Breast epithelium (tissue), 4 donors: ENCODE measurements around the gene TMOD4. TPM values are rescaled to one million over a fixed set of nuclear protein-coding genes. Genes with fewer than 3 reads are reported as not detected.
A peak's percentile ranks its signal among the peaks of the same experiment; 100 is the strongest.

Source experiments
- DNase-seq, 2 donors: peaks; one replicate each; pipeline ENCODE4 v3.0.0-alpha.2; 2019; ENCODE audit warnings: low spot score in 2 of 2
- H3K27ac ChIP-seq, 2 donors: fragments of 200-600 bp; sonication (generic) in 1 of 2; one replicate each; pipeline ENCODE4 v1.5.1; 2016 to 2019; ENCODE audit warnings: mild to moderate bottlenecking in 1 of 2
- H3K27me3 ChIP-seq, 2 donors: fragments of 200-600 bp; sonication (generic) in 1 of 2; one replicate each; pipeline versions ENCODE4 v1.5.1 to v1.6.0; 2017 to 2019; ENCODE audit warnings: control low read depth in 1 of 2, mild to moderate bottlenecking in 1 of 2
- H3K36me3 ChIP-seq: fragments of 200-600 bp; one replicate; pipeline ENCODE4 v1.5.1; 2019
- H3K4me1 ChIP-seq, 2 donors: fragments of 200-600 bp; sonication (generic); one replicate each; pipeline ENCODE4 v1.5.1; 2016 to 2019; ENCODE audit warnings: control low read depth in 1 of 2
- H3K4me3 ChIP-seq, 3 donors: fragments of 200-600 bp; sonication (generic); 1 replicate in 2 of 3; 2 replicates in 1 of 3; pipeline ENCODE4 v1.5.1; 2016 to 2019; ENCODE audit warnings: mild to moderate bottlenecking in 3 of 3, moderate library complexity in 2 of 3
- H3K9me3 ChIP-seq, 2 donors: fragments of 200-600 bp; sonication (generic) in 1 of 2; one replicate each; pipeline ENCODE4 v1.5.1; 2016 to 2019; ENCODE audit warnings: control low read depth in 1 of 2
- POLR2A ChIP-seq: fragments of 450-650 bp; IDR thresholded peaks from one replicate; pipeline ENCODE4 v1.6.1; 2016; ENCODE audit warnings: antibody characterized with exemption, mild to moderate bottlenecking, moderate library complexity
- POLR2AphosphoS5 ChIP-seq, 3 donors: sonication (generic); formaldehyde crosslinking; IDR thresholded peaks; one replicate each; pipeline ENCODE4 v1.6.1; 2017; ENCODE audit warnings: antibody characterized with exemption in 3 of 3
- intact Hi-C: fragments of 100-400 bp; cut with DNase I; formaldehyde crosslinking; loops from one replicate; pipeline ENCODE4 v1.15.1; 2023; ENCODE audit warnings: low total_unique reads
- total RNA-seq, 3 donors: library from RNA; depleted of rRNA; stranded (reverse); fragments of >200 nt; gene quantifications; one replicate each; pipeline ENCODE4 v1.1.0, GENCODE V29; 2016
- TF ChIP-seq, protein P1 (sequence below), 3 donors: fragments of 450-650 bp; IDR thresholded peaks; one replicate each; pipeline ENCODE4 v1.5.1; 2016 to 2017; ENCODE audit warnings: antibody characterized with exemption in 3 of 3, mild to moderate bottlenecking in 3 of 3, moderate library complexity in 3 of 3

The TMOD4 gene
- total RNA-seq, 3 donors from 2014 or later, result 0.73 TPM; not detected in 2

DNA sequence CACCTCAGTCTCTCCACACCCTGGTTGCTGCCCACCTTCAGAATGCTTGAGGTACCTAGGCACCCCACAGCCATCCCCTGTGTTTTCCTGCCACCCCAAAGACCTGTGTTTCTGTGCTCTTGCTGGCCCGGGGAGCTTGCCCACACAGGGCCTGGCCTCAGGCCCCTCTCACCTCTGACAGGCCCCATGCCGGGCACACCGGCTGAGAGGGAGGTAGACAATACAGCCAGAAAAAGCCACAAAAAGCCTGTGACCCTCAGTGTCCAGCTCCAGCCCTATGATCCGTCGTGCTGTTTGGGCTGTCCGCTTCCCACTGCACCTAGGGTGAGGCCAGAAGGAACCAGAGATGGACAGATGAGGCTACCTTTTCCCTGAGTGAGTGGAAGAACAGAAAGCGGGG lies 40.8 kb downstream of the TMOD4 start:
- Histone ChIP-seq H3K9me3 (no peaks in the 10 kb centered on the region), H3K4me1 (no peaks in the 10 kb centered on the region), H3K27ac (no peak overlapping the region), H3K27me3 (no peaks in the 10 kb centered on the region), H3K36me3 (no peaks in the 10 kb centered on the region), H3K4me3 (no peak overlapping the region)
- TF ChIP-seq POLR2A (no peak), POLR2AphosphoS5 (IDR thresholded peaks at IDR 0.05) (no peak)
- TF ChIP-seq, protein P1, sequence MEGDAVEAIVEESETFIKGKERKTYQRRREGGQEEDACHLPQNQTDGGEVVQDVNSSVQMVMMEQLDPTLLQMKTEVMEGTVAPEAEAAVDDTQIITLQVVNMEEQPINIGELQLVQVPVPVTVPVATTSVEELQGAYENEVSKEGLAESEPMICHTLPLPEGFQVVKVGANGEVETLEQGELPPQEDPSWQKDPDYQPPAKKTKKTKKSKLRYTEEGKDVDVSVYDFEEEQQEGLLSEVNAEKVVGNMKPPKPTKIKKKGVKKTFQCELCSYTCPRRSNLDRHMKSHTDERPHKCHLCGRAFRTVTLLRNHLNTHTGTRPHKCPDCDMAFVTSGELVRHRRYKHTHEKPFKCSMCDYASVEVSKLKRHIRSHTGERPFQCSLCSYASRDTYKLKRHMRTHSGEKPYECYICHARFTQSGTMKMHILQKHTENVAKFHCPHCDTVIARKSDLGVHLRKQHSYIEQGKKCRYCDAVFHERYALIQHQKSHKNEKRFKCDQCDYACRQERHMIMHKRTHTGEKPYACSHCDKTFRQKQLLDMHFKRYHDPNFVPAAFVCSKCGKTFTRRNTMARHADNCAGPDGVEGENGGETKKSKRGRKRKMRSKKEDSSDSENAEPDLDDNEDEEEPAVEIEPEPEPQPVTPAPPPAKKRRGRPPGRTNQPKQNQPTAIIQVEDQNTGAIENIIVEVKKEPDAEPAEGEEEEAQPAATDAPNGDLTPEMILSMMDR (IDR thresholded peaks at IDR 0.05), result no peak
- intact Hi-C loops, result no loop called here
- DNase-seq, result no peak

- no peak overlapping the region for H3K27ac ChIP-seq
- TF ChIP-seq POLR2AphosphoS5 (IDR thresholded peaks at IDR 0.05) (no peak), POLR2A (no peak)
- TF ChIP-seq, protein P1 (IDR thresholded peaks at IDR 0.05), result no peak
- no peaks in the 10 kb centered on the region for H3K9me3 ChIP-seq
- no peaks in the 10 kb centered on the region for H3K4me1 ChIP-seq
- H3K27me3 ChIP-seq, result no peaks in the 10 kb centered on the region
- H3K4me3 ChIP-seq, result no peak overlapping the region
- no peaks in the 10 kb centered on the region for H3K36me3 ChIP-seq
- DNase-seq, result no peak
- intact Hi-C loops, result no loop called here
These were observed 41.4 kb downstream of the TMOD4 start for GRCh38 chr1:151134396-151134795.

- Histone ChIP-seq H3K9me3 (no peaks in the 10 kb centered on the region), H3K36me3 (no peaks in the 10 kb centered on the region), H3K4me3 (peak overlapping the region in 2 of 3 donors; percentile 51 to 71), H3K27me3 (no peaks in the 10 kb centered on the region), H3K27ac (peak overlapping the region in 1 of 2 donors; percentile 77), H3K4me1 (no peaks in the 10 kb centered on the region)
- TF ChIP-seq POLR2AphosphoS5 (IDR thresholded peaks at IDR 0.05) (no peak), POLR2A (no peak)
- TF ChIP-seq, protein P1 (IDR thresholded peaks at IDR 0.05), result no peak
- intact Hi-C loops, result no loop called here
- DNase-seq, result no peak
These were observed 42.6 kb downstream of the TMOD4 start for GRCh38 chr1:151133018-151133806.

GRCh38 chr1:151132335-151133017 lies 43.3 kb downstream of the TMOD4 start:
- DNase-seq, result no peak
- peak overlapping the region; percentile 34 to 71 (median 51) for H3K4me3 ChIP-seq
- H3K27ac ChIP-seq, result peak overlapping the region; percentile 68 to 77
- H3K27me3 ChIP-seq, result no peaks in the 10 kb centered on the region
- TF ChIP-seq POLR2A (no peak), POLR2AphosphoS5 (IDR thresholded peaks at IDR 0.05) (no peak)
- TF ChIP-seq, protein P1 (IDR thresholded peaks at IDR 0.05), result no peak
- no peaks in the 10 kb centered on the region for H3K9me3 ChIP-seq
- intact Hi-C loops, result no loop called here
- H3K4me1 ChIP-seq, result no peaks in the 10 kb centered on the region
- no peaks in the 10 kb centered on the region for H3K36me3 ChIP-seq

GRCh38 chr1:151131701-151132334 lies 44.0 kb downstream of the TMOD4 start:
- H3K36me3 ChIP-seq, result no peaks in the 10 kb centered on the region
- H3K27me3 ChIP-seq, result no peaks in the 10 kb centered on the region
- peak overlapping the region; percentile 34 to 71 (median 51) for H3K4me3 ChIP-seq
- H3K4me1 ChIP-seq, result no peaks in the 10 kb centered on the region
- TF ChIP-seq POLR2A (no peak), POLR2AphosphoS5 (IDR thresholded peaks at IDR 0.05) (no peak)
- TF ChIP-seq, protein P1 (IDR thresholded peaks at IDR 0.05), result no peak
- no peaks in the 10 kb centered on the region for H3K9me3 ChIP-seq
- peak overlapping the region; percentile 68 to 77 for H3K27ac ChIP-seq
- peak in 1 of 2 donors; percentile 26 for DNase-seq
- intact Hi-C loops, result no loop called here
